HG03045 (cell line): ENCODE measurements around the gene MILR1.
"Not testable (repeated sequence)": the region's sequence is repeated elsewhere in the genome, so short reads cannot be mapped to it uniquely, and the experiment has no call there.

Experiments
- ATAC-seq: cut with Tn5 transposase; IDR thresholded peaks from one replicate; pipeline ENCODE4 v1.9.1; 2021; ENCODE audit warnings: mild to moderate bottlenecking, moderate library complexity; ENCODE audit not compliant: unreplicated experiment

The MILR1 gene

DNA sequence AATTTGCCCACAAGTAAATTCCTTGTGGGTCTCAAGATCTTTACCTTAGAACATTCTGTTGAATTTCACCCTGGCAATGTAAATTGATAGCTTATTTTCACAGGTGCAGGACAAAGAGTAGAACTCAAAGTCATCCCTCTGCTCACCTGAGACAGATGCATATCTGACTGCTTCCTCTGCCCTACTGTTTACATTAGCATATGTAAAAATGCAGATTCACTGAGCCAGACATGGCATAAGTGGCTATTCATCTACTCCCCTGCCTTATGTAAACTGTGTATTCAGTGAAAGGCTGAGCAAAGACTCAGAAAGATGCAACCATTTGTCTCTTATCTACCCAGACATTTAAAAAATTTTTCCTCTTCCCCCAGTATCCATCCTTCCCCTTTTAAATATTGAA is 22.3 kb upstream of the MILR1 start:
- ATAC-seq: no peak

DNA sequence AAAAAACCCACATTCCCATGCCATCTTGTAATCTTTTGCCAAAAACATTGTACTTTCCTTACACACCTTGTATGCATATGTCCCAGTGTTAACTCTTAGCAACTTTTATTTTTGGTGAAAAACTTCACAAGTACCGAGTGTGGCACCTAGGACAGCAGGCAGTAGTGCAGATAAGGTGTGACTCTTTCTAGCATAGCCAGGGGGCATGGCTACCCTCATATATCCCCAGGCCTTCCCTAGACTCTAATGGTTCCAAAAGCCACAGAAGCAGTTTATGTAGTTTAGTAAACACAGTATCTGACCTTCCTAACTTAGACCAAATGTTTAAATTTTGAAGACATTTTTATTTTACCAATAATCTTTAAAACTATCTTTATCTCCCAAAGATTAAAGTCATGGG is 20.5 kb upstream of the MILR1 start:
- no peak for ATAC-seq

DNA sequence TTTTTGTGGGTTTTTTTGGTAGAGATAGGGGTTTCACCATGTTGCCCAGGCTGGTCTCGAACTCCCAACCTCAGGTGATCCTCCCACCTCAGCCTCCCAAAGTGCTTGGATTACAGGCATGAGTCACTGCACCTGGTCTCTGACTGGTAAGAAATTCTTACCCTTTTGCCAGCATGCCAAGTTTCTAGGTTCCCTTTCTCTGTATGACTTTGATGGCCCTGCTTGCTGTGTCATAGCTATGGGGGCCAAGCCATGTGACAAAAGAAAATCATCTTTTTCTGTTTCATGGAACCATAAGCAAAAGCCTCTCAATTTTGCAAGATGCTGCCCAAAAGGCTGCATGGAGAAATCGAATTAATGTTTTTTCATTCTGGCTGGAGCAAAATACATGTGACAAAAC is 18.9 kb upstream of the MILR1 start:
- ATAC-seq: not testable (repeated sequence)

DNA sequence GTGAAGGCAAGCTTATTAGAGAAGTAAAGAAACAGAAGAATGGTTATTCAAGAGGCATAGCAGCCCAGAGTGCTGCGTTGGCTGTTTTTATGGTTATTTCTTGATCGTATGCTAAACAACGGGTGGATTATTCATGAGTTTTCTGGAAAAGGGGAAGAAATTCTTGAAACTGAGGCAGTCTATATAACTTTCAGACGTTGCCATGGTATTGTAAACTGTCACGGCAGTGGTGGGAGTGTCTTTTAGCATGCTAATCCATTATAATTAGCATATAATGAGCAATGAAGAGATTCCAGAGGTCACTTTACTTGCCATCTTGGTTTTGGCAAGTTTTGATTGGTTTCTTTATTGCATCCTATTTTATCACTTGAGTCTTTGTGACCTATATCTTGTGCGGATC is 17.4 kb upstream of the MILR1 start:
- no peak for ATAC-seq

DNA sequence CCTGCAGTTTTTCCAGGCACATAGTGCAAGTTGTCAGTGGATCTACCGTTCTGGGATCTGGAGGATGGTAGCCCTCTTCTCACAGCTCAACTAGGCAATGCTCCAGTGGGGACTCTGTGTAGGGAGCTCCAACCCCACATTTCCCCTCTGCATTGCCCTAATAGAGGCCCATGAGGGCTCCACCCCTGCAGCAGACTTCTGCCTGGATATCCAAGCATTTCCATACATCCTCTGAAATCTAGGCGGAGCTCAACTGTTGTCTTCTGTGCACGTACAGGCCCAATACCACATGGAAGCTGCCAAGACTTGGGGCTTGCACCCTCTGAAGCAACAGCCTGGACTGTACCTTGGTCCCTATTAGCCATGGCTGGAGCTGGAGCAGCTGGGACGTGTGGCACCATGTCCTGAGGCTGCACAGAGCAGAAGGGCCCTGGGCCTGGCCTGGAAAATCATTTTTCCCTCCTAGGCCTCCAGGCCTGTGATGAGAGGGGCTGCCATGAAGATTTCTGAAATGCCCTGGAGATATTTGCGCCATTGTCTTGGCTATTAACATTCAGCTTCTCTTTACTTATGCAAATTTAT is 10.9 kb upstream of the MILR1 start:
- ATAC-seq: no peak

DNA sequence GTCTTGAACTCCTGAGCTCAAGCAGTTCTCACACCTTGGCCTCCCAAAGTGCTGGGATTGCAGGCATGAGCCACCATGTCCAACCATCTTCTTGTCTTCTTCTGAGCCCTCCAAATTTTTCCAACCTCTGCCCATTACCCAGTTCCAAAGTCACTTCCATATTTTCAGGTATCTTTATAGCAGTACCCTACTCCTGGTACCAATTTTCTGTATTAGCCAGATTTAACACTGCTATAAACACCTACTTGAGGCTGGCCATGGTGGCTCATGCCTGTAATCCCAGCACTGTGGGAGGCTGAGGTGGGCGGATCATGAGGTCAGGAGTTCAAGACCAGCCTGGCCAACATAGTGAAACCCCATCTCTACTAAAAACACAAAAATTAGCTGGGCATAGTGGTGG is 9.4 kb upstream of the MILR1 start:
- not testable (repeated sequence) for ATAC-seq

DNA sequence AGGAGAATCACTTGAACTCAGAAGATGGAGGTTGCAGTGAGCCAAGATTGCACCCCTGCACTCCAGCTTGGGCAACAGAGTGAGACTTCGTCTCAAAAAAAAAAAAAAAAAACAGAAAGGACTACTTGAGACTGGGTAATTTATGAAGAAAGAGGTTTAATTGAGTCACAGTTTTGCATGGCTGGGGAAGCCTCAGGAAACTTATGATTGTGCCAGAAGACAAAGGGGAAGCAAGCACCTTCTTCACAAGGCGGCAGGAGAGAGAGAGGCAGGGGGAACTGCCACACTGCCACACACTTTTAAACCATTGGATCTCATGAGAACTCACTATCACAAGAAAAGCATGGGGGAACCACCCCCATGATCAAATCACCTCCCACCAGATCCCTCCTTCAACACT is 9.0 kb upstream of the MILR1 start:
- ATAC-seq: no peak

DNA sequence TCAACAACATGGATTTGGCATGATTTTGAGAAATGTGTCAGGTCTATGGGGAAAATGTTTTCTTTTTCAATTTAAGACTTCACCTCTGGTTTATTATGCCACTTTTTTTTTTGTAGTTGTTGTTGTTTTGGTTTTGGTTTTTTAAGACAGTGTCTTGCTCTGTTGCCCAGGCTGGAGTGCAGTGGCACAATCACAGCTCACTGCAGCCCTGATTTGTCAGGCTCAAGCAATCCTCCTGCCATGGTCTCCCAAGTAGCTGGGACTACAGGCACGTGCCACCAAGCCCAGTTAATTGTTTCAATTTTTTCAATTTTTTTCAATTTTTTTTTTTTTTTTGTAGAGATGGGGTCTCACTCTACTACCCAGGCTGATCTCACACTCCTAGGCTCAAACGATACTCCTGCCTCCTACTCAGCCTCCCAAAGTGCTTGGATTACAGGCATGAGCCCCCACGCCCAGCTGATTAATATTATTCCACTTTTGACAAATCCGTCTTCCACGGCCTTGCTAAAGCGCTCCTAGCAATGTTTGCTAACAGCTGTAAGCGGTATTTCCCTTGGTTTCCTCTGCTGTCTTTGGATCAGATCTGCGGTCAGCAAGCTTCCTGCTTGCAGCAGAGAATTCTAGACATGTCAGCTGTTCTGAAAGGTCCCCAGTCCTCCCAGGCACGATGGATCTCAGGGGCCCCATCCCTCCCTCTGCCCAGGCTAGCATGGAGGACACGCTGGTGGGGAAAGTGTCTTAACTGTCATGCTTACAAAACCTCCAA is 7.0 kb upstream of the MILR1 start:
- ATAC-seq: no peak

DNA sequence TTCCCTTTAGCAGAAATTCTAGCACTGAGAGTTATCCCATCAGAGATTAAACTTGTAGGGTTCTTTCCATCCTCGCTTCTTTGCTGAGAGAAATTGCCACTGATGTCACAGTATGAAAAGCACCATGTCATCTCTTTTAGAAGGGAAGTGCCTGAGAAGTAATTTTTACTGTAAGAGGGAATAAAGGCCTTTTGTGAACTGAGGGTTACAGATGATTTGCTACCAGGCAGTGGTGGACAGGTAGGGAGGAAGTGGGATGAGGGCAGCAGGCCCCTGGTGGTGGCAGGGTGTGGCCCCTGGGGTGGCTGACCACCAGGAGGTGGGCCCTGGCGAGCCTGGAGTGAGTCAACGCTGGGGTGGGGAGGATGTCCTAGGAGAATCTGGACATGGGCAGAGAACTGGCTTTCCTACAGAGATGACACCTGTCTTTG is 6.4 kb upstream of the MILR1 start:
- ATAC-seq: no peak

DNA sequence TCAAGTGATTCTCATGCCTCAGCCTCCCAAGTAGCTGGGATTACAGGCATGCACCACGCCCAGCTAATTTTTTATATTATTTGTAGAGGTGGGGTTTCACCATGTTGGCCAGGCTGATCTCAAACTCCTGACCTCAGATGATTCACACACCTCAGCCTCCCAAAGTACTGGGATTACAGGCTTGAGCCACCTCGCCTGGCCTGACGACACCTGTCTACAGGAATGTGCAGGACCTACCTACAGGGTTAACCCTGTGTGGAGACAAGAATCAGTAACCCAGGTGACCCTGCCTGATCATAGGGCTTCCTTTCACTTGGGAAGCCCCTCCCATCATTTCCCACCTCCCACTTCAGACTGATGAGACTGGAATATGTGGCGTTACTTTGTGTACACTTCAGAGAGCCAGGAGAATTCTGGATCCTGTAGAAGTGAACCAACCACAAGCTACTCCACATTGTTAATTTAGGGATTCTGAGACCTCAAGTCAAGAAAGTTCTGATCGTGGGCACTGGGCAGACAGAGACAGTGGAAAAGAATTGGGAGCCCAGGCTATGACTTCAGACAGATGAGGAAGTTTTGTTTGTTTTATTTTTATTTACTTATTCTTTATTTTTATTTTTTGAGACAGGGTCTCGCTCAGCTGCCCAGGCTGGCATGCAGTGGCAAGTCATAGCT is 5.7 kb upstream of the MILR1 start:
- no peak for ATAC-seq

DNA sequence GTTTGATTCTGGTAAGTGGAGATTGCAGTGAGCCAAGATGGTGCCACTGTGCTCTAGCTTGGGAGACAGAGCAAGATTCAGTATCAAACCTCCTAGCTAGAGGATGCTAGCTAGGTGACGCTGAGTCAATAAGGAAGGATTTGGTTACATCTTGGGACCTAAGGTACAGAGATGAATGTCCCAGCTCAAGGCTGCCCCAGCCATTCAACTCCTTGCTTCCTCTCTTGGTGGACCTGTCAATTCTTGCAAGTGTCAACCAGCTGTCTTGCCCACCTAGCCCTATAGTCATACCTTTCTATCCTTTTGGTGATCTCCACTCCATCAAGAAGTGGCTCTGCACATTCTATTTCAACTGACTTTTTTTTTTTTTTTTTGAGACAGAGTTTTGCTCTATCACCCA is 1.4 kb upstream of the MILR1 start:
- ATAC-seq: no peak

DNA sequence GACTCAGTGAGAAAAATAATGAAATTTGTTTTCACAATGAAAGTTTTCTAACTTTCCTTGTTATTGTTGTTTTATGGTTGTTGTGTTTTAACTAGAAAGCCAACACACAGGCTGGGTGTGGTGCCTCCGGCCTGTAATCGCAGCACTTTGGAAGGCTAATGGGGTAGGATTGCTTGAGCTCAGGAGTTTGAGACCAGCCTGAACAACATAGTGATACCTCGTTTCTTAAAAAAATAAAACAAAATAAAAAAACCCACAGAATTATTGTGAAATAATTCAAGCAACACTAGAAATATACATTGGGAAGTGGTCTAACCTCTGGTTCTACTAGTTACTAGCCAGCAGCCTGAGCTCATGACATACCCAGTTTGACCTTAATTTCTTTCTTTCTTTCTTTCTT is 630 bp downstream of the MILR1 start:
- no peak for ATAC-seq

DNA sequence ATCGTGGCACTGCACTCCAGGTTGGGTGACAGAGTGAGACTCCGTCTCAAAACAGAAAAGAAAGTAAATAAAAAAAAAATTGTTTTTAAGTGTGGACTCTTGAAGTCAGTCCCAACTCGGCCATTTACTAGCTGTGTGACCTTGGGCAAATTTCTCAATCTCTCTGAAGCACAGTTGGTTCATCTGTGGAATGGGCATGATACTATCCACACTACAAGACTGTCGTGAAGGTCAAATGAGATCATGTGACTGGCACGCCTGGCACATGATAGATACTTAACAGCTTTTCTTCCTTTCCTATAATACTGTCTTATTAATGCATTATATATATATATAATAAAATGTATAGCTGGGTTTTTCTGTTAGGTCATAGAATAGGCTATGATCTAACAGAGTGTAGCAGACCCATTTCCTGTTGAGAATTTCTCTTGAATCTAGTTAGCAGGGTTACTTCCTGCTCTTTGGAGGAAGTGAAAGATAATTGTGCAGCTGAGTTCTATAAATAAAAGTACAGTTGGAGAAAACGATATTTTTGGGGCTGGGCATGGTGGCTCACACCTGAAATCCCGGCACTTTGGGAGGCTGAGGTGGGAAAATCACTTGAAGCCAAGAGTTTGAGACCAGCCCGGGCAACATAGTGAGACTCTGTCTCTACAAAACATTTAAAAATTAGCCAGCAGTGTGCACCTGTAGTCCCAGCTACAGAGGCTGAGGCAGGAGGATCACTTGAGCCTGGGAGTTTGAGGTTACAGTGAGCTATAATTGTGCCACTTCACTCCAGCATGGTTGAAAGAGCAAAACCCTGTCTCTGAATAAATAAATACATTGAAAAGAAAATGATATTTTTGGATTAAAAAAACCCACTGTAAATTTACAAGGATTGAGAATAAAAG is 7.3 kb downstream of the MILR1 start:
- ATAC-seq: no peak

DNA sequence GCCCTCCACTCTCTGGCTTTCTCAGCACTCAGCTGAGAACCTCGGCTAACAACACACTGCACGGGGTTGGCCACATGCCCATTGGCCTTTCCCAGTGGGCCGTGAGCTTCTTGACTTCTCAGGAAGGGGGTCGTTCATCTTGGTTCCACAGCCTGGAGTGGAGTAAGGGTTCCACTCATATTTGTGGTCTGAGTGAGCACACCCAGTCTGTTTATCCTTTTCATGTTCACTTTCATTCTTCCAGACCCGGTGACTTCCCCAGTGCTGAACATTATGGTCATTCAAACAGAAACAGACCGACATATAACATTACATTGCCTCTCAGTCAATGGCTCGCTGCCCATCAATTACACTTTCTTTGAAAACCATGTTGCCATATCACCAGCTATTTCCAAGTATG is 8.2 kb downstream of the MILR1 start:
- ATAC-seq: no peak

DNA sequence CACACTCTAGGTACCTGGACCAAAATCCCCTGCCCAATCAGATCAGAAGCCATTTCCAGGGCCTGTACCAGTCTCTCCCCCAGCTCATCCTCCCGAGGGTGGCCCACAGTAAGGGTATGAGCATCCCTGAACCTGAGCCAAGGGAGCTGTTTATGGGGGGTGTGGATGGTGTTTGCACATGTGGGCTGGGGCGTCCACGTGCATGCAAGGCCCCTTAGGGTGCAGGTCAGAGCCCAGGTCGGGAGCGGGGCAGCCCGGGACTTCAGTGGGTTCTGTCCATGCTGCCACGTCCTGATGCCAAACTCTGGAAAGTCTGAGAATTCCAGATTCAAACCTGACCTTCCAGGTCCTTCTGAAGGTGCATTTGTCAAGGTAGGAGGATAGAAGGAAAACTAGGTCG is 9.8 kb downstream of the MILR1 start:
- no peak for ATAC-seq

DNA sequence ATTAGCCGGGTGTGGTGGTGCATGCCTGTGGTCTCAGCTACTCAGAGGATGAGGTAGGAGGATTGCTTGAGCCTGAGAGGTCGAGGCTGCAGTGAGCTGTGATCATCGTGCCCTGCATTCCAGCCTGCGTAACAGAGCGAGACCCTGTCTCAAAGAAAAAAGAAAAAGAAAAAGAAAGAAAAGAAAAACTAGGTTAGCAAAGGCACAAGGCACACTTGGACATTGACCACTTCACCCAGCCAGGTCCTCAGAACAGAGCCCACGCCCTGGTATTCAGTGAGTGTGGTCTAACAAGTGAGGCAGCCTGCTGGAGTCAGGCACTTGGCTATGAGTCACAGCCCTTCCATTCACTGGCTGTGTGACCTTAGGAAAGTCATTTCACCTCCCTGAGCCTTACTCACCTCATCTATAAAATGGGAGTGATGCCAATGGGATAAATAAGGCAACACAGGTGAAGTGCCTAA is 10.4 kb downstream of the MILR1 start:
- ATAC-seq: no peak

DNA sequence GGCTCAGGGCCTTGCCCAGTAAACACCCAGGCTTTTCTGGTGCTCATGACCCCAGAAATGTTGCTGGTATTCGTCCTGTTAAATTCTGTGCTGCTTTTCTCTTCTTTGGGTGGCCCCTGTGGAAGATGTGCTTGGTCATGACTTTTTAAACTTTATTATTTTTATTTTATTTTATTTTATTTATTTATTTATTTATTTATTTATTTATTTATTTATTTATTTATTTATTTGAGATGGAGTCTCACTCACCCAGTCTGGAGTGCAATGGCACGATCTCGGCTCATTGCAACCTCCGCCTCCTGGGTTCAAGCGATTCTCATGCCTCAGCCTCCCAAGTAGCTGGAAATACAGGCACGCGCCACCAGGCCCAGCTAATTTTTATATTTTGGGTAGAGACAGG is 10.9 kb downstream of the MILR1 start:
- ATAC-seq: not testable (repeated sequence)

DNA sequence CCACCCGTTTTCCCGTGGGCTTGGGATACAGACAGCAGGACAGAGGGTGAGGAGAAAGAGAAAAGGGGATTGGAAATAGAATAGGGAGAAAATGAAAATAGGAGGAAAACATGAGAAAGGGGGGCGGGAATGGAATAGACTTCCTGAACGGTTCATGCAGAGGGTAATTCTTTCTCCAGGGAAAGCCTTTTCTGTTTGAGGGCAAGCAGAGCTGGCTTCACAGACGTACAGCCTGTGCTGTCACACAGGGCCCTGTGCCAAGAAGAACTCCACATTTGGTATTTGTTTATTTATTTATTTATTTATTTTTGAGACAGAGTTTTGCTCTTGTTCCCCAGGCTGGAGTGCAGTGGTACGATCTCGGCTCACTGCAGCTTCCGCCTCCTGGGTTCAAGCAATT is 12.0 kb downstream of the MILR1 start:
- no peak for ATAC-seq

DNA sequence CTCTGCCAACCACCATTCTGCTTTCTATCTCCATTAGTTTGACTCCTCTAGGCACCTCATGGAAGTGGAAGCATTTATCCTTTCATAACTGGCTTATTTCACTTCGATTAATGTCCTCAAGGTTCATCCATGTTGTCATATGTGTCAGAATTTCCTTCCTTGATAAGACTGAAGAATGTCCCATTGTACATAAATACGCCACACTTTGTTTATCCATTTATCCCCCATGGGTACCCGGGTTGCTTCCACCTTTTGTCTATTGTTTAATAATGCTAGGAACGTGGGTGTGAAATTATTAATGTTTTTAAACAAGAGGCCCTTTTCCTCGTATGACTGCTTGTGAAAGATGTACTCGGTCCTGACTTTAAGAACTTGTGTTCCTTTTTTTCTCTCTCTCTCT is 12.9 kb downstream of the MILR1 start:
- no peak for ATAC-seq

DNA sequence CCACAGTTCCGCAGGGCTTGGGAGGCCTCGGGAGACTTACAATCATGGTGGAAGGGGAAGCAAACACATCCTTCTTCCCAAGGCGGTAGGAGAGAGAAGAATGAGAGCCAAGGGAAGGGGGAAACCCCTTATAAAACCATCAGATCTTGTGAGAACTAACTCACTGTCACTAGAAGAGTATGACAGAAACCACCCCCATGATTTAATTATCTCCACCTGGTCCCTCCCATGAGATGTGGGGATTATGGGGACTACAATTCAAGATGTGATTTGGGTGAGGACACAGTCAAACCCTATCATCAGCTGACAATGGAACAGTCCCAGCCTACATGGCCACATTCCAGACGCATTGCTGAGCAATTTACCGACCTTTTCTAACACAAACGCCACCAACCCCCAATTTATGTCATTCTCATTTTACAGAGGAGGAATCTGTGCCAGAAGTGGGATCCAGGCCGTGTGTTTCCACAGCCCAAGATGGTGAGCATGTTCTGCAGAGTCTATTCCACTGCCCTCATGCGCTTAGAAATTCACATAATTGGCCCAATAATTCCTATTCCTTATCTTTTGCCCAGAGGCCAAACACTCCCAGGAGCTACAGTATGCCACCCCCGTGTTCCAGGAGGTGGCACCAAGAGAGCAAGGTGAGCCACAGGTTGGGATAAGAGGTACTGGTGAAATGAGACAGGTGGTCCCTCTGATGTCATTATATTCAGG is 17.3 kb downstream of the MILR1 start:
- no peak for ATAC-seq

DNA sequence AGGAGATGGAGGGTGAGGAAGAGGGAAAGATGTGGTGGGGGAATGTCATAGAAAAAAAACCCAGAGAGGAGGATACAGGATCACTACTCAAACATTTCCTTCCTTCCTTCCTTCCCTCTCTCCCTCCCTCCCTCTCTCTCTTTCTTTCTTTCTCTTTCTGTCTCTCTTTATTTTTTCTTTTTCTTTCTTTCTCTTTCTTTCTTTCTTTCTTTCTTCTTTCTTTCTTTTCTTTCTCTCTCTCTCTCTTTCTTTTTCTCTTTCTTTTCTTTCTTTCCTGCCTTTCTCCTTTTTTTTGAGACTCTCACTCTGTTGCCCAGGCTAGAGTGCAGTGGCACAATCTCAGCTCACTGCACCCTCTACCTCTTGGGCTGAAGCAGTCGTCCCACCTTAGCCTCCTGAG is 17.9 kb downstream of the MILR1 start:
- ATAC-seq: not testable (repeated sequence)
